COR-L47 (cell line): ENCODE results near the gene GPATCH2L.
A peak's percentile ranks its signal among the peaks of the same experiment; 100 is the strongest.

Source experiments
- DNase-seq: peaks from one replicate; lab custom pipeline; 2025; lab: John Stamatoyannopoulos, UW

GPATCH2L gene

GRCh38 chr14:76151398-76152332 is at the start of gene GPATCH2L:
TSS of gene GPATCH2L (plus strand) at chr14:76151922. CDS start at chr14:76154364, 2,442 bp downstream.
- peak; percentile 84 for DNase-seq

GRCh38 chr14:76104802-76105355 is 46.8 kb upstream of the GPATCH2L start:
- no peak for DNase-seq

- DNase-seq = no peak
Observed at GRCh38 chr14:76106188-76106587, 45.5 kb upstream of the GPATCH2L start.

DNA sequence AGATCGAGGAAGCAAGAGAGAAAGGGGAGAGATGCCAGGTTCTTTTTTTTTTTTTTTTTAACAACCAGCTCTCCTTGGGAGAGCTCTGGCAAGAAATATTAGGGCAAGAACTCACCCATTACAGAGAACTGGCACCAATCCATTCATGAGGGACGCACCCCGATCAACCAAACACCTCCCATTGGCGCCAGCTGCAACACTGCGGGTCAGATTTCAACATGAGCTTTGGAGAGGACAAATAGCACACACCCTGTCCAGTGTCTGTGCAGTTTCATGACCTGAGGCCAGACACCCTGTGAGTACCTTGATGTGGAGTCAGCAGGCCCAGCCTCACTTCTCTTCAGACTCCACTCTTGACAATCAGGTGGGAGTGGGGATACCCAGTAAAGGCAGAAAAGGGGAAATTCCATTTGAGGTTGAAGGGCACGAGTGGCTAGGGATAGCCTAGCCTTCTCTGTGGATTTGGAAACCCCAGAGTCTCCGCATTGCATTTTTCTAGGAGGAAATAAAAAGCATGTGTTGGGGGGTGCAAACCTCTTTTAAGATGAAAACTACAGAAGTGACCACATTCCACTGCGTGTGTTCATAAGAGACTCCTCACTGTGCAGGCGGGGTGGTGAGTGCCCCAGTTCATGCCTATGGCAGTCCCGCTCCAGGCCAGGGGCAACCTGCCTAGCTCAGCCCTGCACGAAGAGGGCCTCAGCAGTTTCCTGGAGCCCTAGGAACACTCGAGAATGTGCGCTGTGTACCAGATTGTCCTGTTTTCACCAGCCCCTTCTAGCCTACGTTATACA is 42.4 kb upstream of the GPATCH2L start:
- DNase-seq = no peak

- no peak for DNase-seq
Observed at GRCh38 chr14:76112889-76113624, 38.7 kb upstream of the GPATCH2L start.

- no peak for DNase-seq
Observed at GRCh38 chr14:76113691-76114090, 38.0 kb upstream of the GPATCH2L start.

GRCh38 chr14:76115010-76115422 is 36.7 kb upstream of the GPATCH2L start:
- DNase-seq = no peak

- DNase-seq = peak; percentile 97
Observed at GRCh38 chr14:76117789-76118484, 33.8 kb upstream of the GPATCH2L start.

GRCh38 chr14:76118594-76118993 is 33.1 kb upstream of the GPATCH2L start:
- no peak for DNase-seq

DNA sequence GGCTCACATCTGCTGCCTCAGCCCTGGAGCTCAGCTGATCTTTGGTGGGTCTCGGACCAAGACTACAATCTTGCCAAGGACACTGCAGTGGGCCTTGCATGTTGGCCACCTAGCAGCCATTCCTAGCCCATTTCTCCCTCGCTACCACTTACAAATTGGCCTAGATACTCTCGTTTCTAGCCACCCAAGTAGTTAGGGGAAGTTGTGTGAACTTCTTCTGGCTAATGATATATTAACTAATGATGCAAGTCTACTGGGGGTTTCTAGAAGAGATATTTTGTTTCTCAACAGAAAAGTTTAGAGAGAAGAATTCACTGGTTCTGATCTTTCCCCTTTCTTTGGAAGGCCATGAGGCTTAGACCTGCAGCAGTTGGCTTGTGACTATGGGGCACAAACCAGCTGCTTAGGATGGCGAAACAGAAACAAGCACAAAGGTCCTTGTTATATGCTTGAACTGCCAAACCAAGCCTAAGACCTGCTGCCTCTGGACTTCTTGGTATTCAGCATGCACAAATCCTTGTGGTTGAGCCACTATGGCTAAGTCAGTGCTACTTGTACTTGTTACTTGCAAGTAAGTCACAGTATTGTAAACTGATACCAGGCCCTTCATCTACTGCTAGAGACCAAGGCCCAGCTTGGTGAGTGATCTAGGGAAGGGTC is 30.5 kb upstream of the GPATCH2L start:
- no peak for DNase-seq

GRCh38 chr14:76123426-76124225 is 28.1 kb upstream of the GPATCH2L start:
- no peak for DNase-seq

DNA sequence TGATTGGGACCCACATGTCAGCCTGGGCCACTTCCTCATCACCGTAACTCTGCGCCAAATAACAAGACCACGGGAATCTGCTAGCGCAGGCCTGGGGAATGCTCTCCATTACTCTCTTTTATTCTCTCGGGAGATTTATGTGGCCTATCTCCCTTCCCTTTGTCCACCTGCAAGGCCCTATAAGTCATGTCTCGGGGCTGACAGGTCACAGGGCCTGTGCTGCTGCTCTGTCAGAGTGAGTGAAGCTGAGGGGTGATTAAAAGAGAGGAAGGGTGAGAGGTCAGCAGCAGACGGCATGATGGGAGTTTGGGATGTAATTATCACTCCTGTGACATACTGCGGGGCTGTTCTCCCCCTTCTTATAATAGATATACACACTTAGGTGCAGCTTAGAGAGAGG is 26.2 kb upstream of the GPATCH2L start:
- DNase-seq = no peak

DNA sequence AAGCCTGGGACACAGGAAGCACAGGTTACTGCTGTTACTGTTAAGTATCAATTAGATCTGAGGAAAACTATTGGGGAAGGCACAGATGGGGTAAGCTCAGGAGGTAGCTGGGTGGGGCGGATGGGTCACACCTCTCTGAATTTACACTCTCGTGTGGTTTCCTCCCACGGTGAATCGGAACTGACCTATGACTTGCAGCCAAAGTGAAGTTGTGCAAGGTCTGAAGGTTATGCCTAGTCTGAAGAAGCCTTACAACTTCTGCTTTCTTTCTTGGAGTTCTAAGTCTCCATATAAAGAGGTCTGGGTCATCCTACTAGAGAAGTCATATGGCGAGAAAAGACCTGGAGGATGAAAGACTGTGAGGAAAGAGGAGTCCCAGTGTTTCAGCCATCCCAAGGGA is 25.6 kb upstream of the GPATCH2L start:
- no peak for DNase-seq

- DNase-seq = no peak
Observed at GRCh38 chr14:76129851-76130576, 21.7 kb upstream of the GPATCH2L start.

DNA sequence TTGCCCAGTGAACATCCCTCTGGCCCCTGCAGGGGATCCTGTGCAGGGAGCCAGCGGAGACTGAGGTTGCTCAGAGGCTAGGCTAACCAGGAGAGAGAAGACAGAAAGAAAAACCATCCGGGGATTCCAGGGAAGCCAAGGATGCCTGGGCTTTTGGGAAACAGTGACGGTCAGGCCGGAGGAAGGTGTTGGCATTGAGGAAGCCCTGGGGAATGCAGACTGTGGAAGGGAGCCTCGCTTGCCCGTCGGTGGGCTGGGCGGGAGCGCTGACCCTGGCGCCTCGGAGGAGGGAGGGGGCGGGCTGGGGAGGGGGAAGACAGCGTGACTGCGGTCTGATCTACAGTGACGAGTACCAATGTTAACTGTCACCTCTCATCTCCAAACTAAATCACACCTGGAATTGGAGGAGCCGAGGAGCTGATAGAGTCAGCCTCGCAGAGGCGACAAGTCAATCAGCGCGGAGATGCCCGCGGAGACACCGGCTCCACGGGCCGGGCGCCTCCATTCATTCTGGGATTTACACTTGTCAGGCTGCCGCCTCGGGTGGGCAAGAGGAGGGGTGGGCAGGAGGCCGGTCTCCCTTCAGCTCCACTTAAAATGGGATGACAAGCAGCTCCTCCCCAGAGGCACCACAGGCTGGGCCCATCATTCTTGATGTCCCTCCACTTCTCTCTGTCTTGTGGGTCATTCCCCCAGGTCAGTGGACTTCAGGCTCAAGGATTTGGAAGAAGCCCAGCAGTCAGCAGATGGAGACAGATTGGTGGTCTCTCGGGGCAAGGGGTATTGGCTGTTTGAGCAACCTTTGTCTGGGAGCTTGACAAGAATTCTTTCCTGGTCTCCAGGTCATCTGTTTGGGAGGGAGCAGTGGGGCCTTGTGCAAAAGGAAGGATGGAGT is 20.4 kb upstream of the GPATCH2L start:
- DNase-seq = no peak

GRCh38 chr14:76133103-76133502 is 18.6 kb upstream of the GPATCH2L start:
- DNase-seq = no peak

GRCh38 chr14:76134231-76134630 is 17.5 kb upstream of the GPATCH2L start:
- DNase-seq = no peak

GRCh38 chr14:76135722-76136121 is 16.0 kb upstream of the GPATCH2L start:
- DNase-seq = no peak
